HG02588 (cell line): ENCODE results near the gene ADARB1.

Experiments
- ATAC-seq: cut with Tn5 transposase; IDR thresholded peaks from one replicate; pipeline ENCODE4 v1.9.1; 2021; ENCODE audit warnings: mild to moderate bottlenecking, moderate library complexity; ENCODE audit not compliant: unreplicated experiment

Gene ADARB1

GRCh38 chr21:45246386-45247320, 172.3 kb downstream of the ADARB1 start:
- ATAC-seq, result no peak

DNA sequence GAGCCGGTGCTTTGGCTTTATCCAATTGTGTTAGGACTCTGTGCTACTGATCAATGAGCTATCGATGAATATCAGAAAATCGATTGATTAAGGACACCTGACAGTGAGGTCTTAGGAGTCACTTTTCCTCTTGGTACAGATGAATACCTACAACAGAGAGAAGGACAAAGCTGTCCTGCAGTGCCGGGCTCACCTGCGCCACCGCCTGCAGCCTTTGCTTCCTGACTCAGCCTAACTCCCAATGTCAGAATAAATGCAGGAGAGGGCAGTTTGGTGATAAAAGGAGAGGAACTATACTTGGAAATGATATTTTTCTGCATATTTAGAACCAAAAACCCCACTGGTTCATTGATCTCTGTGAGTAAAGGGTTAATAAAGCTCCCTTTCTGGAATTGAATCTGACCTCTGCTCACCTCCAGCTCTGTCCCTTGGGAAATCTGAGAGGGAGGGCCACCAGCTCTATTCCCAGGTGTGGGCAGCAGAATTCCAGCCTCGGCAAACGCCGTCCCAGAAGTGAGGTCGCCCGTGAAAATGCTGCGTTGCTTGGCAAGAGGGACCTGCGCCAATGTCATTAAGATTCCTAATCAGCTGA, 174.0 kb downstream of the ADARB1 start:
- ATAC-seq, result no peak

- no peak for ATAC-seq
Observed at GRCh38 chr21:45248893-45249381, 174.6 kb downstream of the ADARB1 start.

DNA sequence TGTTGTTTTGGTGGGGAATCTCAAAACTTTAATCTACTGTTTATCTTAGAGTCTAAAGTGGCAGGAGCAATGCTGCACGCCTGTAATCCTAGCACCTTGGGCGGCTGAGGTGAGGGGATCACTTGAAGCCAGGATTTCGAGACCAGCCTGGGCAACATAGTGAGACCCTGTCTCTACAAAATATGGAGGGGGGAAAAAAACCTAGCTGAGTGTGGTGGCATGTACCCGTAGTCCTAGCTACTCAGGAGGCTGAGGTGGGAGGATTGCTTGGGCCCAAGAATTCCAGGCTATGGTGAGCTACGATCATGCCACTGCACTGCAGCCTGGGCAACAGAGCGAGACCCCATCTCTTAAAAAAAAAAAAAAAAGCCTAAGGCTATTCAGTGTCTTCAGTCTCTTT, 175.2 kb downstream of the ADARB1 start:
- no peak for ATAC-seq

DNA sequence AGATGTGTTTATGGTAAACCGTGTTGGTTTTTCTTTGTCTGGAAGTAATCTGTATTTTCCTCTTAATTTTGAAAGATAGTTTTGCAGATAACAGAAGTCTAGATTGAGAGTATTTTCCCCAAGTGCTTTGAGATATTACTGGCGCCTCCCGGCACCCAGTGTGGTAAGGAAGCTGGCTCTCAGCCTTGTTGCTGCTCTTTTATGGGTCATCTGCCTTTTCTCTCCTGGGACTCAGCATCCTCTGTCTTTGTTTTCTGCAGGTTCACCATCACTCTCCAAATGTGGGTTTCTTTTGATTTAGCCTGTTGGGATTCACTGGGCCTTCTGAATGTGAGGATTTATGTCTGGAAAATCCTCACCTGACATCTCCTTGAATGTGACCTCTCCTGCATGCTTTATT, 175.9 kb downstream of the ADARB1 start:
- ATAC-seq, result no peak

GRCh38 chr21:45250914-45251634, 176.7 kb downstream of the ADARB1 start:
- no peak for ATAC-seq

- no peak for ATAC-seq
Observed at GRCh38 chr21:45251635-45252447, 177.5 kb downstream of the ADARB1 start.

GRCh38 chr21:45252448-45252925, 178.1 kb downstream of the ADARB1 start:
- no peak for ATAC-seq

DNA sequence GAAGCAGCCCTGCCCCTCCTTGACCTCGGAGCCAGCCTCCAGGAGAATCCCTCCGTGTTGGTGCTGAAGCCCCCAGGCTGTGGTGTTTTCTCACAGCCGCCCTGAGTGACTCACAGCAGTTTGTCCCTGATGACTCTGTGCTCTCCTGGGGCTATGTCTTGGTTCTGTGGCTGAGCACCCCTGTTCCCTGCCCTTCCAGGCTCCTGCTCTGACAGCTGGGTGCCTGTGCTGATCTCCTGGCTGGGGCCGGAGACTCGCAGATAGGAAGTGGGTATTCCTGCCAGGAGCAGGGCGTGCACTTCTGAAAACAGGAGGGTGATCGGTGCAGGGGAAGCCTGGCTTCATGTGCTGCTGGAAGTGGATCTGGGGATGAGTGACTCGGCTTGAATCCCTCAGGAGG, 178.8 kb downstream of the ADARB1 start:
- ATAC-seq, result no peak

- ATAC-seq, result no peak
Observed at GRCh38 chr21:45253633-45254459, 179.5 kb downstream of the ADARB1 start.

DNA sequence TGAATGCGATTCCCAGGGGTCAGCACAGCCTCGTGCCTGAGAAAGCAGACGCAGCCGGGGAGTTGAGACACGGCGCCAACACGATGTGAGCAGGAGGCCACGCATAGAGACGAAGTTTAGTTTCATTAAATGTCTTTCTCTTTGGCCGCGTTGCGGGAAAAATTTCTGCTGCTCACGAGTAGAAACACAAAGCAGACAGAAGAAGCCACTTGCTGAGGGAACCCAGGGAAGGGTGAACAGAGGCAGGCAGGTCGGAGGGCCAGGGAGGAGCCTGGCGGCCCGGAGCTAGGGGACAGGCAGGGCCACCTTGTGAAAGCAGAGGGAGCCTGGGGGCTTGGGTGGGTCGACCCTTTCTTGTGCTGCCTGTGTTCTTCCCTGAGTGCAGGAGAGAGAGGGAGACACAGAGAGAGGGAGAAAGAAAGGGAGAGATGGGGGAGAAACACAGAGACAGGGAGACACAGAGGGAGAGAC, 180.1 kb downstream of the ADARB1 start:
- ATAC-seq, result no peak

- no peak for ATAC-seq
Observed at GRCh38 chr21:45255381-45256020, 181.1 kb downstream of the ADARB1 start.

DNA sequence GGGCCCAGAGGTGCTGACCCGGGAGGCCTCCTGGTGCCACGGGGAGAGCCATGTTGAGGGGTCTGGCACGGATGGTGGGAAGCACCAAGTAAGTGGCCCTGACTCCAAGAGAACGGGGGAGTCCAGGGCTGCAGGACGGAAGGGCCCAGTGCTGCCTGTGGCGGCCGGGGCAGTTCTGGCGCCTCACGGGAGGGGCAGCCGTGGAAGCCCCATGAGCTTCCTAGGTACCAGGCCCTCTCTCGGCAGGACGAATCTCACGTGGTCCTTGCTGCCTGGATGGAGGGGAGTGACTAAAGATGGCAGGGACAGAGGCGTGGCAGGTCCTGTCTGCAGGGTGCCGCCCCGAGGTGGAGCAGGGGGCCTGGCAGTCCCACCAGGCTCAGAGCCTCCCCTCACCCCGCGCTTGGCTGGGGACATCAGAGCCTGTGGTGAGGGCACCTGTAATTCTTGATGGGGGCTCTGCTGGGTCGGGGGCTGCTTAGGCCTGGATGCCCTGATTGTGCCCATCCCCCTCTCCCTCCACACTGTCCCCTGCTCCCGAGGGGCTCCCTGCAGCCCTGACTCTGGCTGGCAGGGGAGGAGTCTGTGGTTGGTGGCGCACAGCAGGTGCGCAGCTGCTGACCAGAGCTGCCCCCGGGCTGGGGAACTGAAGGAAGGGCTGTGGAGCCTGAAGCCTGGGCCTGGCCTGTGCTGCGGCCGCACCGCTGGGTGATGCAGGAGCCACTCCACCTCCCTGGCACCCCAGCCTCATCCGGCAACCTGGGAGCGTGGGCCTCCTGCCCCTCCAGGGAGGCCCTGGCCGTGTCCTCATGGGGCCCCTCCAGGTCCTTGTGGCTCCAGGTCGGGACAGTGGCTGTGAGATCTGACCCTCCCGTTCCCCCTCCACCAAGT, 181.9 kb downstream of the ADARB1 start:
- no peak for ATAC-seq

- ATAC-seq, result no peak
Observed at GRCh38 chr21:45256912-45257672, 182.7 kb downstream of the ADARB1 start.

DNA sequence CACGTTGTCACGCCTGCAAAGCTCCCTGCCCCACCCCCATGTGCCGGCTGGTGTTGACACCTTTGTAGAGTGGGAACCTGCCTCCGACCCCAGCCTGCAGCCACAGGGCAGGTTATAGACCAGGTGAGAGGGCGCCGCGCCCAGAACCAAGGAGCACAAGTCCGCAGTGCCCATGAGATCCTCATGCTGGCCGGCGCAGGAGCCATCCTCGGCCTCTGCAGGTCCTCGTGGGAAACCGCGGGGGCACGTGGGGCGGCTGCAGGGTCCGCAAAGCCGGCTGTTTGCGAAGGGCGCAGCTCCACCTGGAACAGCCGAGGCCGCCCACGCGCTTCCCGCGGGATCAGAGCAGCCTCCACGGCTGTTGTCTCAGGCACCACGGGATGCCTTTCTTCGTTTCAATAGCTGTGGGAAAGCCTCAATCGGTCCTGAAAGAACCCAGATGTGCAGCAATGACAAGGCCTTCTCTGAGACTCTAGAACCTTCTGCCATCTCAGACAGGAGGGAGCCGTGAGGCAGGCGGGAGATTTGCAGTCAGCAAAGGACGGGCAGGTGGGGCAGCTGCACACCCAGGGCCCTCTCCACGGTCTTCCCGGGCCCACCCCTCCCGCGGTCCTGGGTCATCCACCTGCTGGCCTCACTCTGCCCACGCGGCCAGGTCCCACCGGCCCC, 183.4 kb downstream of the ADARB1 start:
- no peak for ATAC-seq

- no peak for ATAC-seq
Observed at GRCh38 chr21:45258466-45258865, 184.1 kb downstream of the ADARB1 start.
